GM18909 (cell line): ENCODE results near the gene PRKAG2.

ENCODE experiments used
- ATAC-seq: cut with Tn5 transposase; IDR thresholded peaks from one replicate; pipeline ENCODE4 v1.9.1; 2021; ENCODE audit warnings: mild to moderate bottlenecking; ENCODE audit not compliant: unreplicated experiment, poor library complexity

The PRKAG2 gene

GRCh38 chr7:151822541-151823181 lies 54.3 kb downstream of the PRKAG2 start:
- no peak for ATAC-seq

GRCh38 chr7:151821806-151822540 lies 54.9 kb downstream of the PRKAG2 start:
- no peak for ATAC-seq

GRCh38 chr7:151821226-151821625 lies 55.7 kb downstream of the PRKAG2 start:
- no peak for ATAC-seq

- no peak for ATAC-seq
Observed at GRCh38 chr7:151820491-151821105, 56.3 kb downstream of the PRKAG2 start.

GRCh38 chr7:151819866-151820265 lies 57.0 kb downstream of the PRKAG2 start:
- ATAC-seq: no peak

GRCh38 chr7:151818674-151819519 lies 58.0 kb downstream of the PRKAG2 start:
- ATAC-seq: no peak

- no peak for ATAC-seq
Observed at GRCh38 chr7:151817981-151818673, 58.8 kb downstream of the PRKAG2 start.

- no peak for ATAC-seq
Observed at GRCh38 chr7:151817315-151817690, 59.6 kb downstream of the PRKAG2 start.

- ATAC-seq: no peak
Observed at GRCh38 chr7:151816562-151817314, 60.2 kb downstream of the PRKAG2 start.

- no peak for ATAC-seq
Observed at GRCh38 chr7:151815419-151815818, 61.5 kb downstream of the PRKAG2 start.

GRCh38 chr7:151814400-151815009 lies 62.4 kb downstream of the PRKAG2 start:
- no peak for ATAC-seq

- ATAC-seq: no peak
Observed at GRCh38 chr7:151813997-151814396, 62.9 kb downstream of the PRKAG2 start.

- ATAC-seq: no peak
Observed at GRCh38 chr7:151813445-151813844, 63.5 kb downstream of the PRKAG2 start.

GRCh38 chr7:151812967-151813366 lies 63.9 kb downstream of the PRKAG2 start:
- no peak for ATAC-seq

- ATAC-seq: no peak
Observed at GRCh38 chr7:151810441-151811232, 66.3 kb downstream of the PRKAG2 start.

- ATAC-seq: no peak
Observed at GRCh38 chr7:151809864-151810170, 67.1 kb downstream of the PRKAG2 start.

GRCh38 chr7:151809146-151809863 lies 67.6 kb downstream of the PRKAG2 start:
- ATAC-seq: no peak
